EL (cell line): ENCODE data around the gene TFCP2L1.

Experiments used
- DNase-seq: peaks from one replicate; pipeline ENCODE4 v3.0.0-alpha.2; 2016

The TFCP2L1 gene

GRCh38 chr2:121260370-121261154 lies 24.4 kb downstream of the TFCP2L1 start:
- DNase-seq, result no peak

- DNase-seq, result no peak
Observed at GRCh38 chr2:121258051-121258450, 27.0 kb downstream of the TFCP2L1 start.

GRCh38 chr2:121257480-121257840 lies 27.5 kb downstream of the TFCP2L1 start:
- DNase-seq, result no peak

GRCh38 chr2:121256720-121257479 lies 28.1 kb downstream of the TFCP2L1 start:
- no peak for DNase-seq

GRCh38 chr2:121255358-121255757 lies 29.6 kb downstream of the TFCP2L1 start:
- no peak for DNase-seq

- no peak for DNase-seq
Observed at GRCh38 chr2:121254748-121255147, 30.3 kb downstream of the TFCP2L1 start.

DNA sequence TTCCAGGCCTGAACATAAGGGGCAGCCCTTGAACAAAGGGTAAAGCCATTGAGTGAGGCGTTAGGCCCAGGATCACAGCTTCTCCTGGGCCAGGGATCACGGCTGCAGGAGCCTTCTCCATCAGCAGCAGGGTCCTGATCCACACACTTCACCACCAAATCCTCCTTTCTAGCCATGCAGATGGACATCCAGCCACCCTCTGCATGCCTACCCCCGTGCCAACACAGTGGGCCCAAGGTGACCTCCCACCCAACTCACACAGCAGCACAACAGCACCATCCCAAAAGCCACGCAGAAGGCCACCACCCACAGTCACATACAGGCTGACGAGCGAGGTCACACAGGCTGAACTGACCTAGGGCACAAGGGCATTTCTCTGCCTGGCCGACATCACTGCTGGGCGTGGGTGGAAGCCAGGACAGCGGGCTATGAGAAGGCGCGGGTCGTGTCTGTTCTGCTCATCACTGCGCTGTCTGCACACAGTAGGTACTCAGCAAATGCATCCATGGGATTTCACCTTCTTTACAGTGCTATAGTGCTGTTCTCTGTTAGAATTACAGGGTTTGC lies 31.2 kb downstream of the TFCP2L1 start:
- DNase-seq, result no peak

DNA sequence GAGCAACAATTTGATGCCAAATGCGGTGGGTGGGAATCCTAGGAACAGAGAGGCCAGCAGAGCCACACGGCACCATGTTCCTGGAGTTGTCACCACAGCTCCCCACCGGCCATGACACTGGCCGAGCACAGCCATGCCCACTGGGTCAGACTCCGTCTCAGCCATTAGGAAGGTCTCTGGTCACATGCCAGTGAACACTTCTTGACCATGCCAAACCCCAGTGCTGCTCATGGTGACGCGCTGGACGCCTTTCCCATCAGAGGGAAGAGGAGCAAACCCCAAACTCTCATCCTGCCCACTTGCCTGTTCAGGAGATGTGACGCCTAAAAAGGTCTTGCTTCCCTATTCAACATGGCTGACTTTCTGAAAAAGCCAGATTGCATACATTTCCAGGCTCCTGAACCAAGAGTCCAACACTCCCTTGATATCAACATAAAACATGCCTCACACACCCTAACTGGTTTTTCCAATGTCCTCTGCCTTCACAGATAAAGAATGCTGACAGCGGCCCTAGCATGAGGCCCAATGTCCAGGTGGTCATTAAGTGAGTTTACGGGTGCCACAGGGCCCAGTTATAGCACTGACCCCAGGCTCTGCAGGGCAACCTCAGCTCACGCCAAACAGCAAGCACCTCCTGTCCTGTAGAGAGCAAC lies 31.9 kb downstream of the TFCP2L1 start:
- DNase-seq, result no peak

GRCh38 chr2:121251497-121251896 lies 33.5 kb downstream of the TFCP2L1 start:
- DNase-seq, result no peak

- DNase-seq, result no peak
Observed at GRCh38 chr2:121248766-121249343, 36.1 kb downstream of the TFCP2L1 start.

DNA sequence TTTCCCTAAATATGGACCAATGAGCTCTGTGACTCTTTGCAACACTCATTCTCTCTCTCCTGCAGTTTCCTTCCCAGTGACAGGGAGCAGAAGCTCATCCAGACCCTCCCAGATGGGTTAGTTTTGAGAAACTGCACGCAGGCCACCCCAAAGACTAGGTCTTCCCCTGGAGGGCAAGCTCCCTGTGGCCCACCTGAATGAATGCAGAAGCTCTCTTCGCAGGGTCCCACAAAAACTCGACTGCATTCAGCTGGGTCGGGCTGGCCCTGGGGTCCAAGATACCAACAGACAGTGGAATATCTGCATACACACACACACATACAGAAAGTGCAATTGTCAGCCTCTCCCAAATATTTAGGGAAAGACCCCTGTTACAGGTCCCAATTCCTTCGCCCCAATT lies 37.0 kb downstream of the TFCP2L1 start:
- DNase-seq, result no peak

GRCh38 chr2:121247534-121247933 lies 37.5 kb downstream of the TFCP2L1 start:
- DNase-seq, result no peak

DNA sequence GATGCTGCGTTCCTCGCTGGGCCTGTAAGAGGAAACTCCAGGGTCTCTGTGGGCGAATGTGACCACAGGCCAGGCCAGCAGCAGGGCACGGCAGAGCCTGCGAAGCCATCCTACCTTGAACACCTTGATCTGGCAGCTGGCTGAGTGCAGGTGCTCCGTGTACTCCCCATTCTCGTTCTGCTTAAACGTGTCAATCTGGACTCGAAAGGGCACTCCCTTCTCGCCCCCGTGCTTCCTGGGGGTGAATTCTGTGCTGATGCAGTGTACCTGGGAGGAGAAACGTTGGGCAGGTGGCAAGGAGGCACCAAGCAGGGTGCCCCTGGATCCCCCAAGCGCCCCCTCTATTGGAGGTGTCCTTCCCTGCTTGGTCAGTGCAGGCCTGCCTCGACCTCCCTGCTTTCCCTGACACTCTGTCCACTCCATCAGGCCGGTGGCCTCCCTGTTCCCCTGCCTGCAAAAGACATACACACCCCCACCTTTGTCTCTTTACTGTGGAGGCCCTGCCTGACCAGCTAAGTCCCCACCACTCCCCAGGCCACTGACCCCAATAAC lies 38.2 kb downstream of the TFCP2L1 start:
- DNase-seq, result no peak

DNA sequence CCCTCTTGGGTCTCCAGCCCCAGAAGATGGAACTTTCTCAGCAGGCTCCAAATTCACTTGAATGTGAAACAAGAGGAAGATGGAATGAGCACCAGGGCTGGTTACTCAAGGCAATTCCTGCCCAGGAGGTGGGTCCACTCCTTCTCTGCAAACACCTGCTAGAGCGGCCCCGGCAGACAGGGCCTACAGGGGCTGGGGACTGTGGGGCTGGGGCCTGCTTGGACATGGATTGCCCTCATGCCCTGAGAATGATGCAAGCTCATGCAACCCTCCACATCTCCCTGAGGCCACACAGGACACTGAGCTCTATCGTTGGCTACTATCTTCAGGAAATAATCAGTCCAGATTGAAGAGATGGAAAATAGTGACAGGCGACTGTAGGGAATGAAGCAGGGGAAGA lies 39.1 kb downstream of the TFCP2L1 start:
- DNase-seq, result no peak

- DNase-seq, result no peak
Observed at GRCh38 chr2:121245120-121245820, 39.7 kb downstream of the TFCP2L1 start.

GRCh38 chr2:121244616-121245015 lies 40.4 kb downstream of the TFCP2L1 start:
- no peak for DNase-seq

DNA sequence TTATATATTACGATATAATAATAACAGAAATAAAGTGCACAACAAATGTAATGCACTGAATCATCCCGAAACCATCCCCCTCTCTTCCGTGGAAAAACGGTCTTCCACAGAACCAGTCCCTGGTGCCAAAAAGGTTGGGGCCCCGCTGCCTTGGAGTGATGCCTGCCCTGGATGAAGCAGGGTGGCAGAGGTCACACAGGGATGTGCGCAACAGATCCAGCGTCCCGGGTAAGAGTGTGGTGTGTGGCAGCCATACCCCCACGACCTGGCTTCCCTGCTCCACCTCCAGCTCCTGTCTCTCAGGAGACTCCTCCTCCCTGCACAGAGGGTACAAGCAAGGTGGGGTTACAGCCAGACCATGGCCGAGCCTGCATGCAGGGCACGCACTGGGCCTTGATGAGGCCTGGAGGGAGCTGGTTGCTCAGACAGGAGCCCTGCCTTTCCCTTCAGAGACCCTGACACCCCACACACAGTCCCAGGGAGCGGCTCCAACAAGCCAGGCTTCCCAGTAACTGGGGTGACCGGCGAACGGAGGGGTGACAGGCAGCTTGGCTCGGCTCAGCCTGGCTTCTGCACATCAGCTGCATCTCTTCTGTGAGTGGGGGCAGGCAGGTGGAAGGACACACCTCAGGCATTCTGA lies 41.1 kb downstream of the TFCP2L1 start:
- DNase-seq, result no peak

DNA sequence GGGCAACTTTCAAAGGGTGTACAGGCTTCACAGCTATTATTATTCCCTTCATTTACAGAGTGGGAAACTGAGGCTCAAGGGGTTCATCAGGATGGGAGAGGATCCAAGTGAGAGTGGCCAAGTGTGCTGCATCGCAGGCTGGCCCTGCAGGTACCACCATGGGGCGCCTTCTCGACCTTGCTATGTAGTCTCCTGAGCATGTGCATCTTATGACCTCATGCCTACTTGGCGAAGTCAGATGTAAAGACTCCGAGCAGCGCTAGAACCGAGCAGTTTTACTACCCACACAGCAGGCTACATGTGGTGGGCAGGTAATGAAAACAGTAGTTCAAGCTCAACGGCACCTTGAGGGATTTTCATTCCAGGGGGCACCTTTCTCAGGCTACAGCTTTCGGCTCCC lies 42.0 kb downstream of the TFCP2L1 start:
- no peak for DNase-seq

DNA sequence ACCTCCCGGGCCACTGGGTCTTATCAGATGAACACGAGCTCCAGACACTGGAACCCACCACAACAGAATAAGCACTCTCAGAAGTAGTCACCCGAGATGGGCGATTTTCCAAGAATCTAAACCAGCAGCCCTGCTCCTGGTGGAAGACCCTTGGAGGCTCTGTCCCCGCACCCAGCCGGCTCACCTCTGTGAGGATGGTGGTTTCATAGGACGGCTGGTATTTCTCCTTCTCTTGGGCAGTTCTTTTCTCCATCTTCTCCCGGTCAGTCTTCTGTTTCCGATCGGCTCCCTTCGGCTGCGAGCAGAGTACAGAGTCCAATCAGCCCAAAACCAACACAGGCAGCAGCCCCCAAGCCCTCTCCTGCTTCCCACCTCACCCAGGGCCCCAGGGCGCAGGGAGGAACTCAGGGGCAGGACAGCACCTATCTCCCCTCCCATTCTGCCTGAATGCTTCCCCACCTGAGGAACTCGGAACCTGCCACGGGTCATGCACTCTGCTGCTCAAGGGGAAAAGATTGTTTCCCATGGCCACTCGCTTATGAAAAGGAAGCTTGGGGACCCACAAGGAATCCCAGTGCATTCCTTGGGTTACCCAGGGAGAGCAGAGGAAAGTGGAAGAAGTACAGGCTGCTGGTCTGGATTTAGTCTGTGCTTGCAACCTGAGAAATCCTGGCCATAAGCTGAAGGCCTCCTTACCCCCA lies 42.7 kb downstream of the TFCP2L1 start:
- DNase-seq, result no peak

DNA sequence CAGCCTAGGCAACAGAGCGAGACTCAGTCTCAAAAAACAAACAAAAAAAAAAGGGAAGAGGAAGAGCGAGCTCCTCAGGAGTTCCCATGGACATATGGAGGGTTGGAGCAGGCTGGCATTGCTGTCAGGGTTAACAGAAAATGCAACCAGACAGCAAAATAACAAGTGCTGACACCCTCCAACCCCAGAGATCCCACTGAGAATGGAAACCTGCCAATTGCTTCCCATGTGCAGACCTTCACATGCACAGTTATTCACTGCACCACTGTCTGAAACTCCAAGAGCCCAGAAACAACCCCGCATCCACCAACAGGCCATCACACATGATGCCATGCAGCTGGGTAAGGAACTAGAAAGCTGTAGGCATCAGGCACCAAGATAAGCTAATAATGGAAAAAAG lies 43.5 kb downstream of the TFCP2L1 start:
- DNase-seq, result no peak

DNA sequence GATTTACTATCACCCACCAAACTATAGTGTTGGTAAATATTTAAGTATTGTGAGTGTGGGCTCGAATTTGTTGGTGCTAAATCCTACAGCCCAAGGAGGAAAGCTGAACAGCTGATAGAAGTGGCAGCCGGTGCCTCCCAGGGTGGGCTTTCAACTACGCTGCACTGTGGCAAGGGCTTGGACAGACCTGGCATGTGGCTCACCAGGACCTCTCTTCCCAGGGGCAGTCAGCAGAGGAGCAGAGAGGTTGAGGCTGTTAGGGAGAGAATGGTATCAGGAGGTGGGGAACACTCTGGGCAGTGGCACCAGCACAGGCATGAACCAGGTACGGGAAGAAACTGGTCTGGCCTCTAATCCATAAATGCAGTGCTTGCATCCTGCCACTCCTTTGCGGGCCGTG lies 44.6 kb downstream of the TFCP2L1 start:
- DNase-seq, result no peak
